ENCODE measurements around the gene RTN1. TPM values are rescaled to one million over a fixed set of nuclear protein-coding genes. Genes with fewer than 3 reads are reported as not detected.

RTN1 gene
- total and polyA plus RNA-seq, 2 donors from 2014 or later, result 4.5 to 5.1 TPM

- Histone ChIP-seq H3K27ac (ENCODE audit: low read depth in 2 of 2, low read length in 2 of 2) (no peak overlapping the region), H3K36me3 (ENCODE audit: control insufficient read depth in 2 of 3, insufficient read depth in 3 of 3, low read length in 3 of 3) (no peaks in the 10 kb centered on the region), H3K4me1 (ENCODE audit: control insufficient read depth in 2 of 3, insufficient read depth in 2 of 3, low read depth in 1 of 3, low read length in 3 of 3) (no peaks in the 10 kb centered on the region), H3K4me3 (ENCODE audit: low read length in 3 of 3) (peak overlapping the region in 1 of 3 donors; percentile 22), H3K9ac (ENCODE audit: low read length in 3 of 3) (no peak overlapping the region), H3K27me3 (ENCODE audit: control insufficient read depth, insufficient read depth, low read length) (no peaks in the 10 kb centered on the region), H3K9me3 (ENCODE audit: control insufficient read depth in 2 of 3, insufficient read depth in 1 of 3, low read length in 3 of 3) (peaks cover 0 to 2% (median 0%) of the 10 kb centered on the region in 3 donors)
- intact Hi-C loops (cut with DNase I), result no loop called here
- DNase-seq (no peak), FAIRE-seq (no peak)
- TF ChIP-seq CTCF (IDR thresholded peaks at IDR 0.05; ENCODE audit: borderline replicate concordance, extremely low read depth, insufficient read depth), result no peak
These were observed 108.7 kb downstream of the RTN1 start for GRCh38 chr14:59761851-59762250.

GRCh38 chr14:59755409-59756135 lies 115.0 kb downstream of the RTN1 start:
- no peaks in the 10 kb centered on the region for H3K4me1 ChIP-seq (ENCODE audit: control insufficient read depth in 2 of 3, insufficient read depth in 2 of 3, low read depth in 1 of 3, low read length in 3 of 3)
- H3K9me3 ChIP-seq (ENCODE audit: control insufficient read depth in 2 of 3, insufficient read depth in 1 of 3, low read length in 3 of 3), result no peaks in the 10 kb centered on the region
- FAIRE-seq (no peak), DNase-seq (no peak)
- TF ChIP-seq CTCF (IDR thresholded peaks at IDR 0.05; ENCODE audit: borderline replicate concordance, extremely low read depth, insufficient read depth), result no peak
- no peak overlapping the region for H3K27ac ChIP-seq (ENCODE audit: low read depth in 2 of 2, low read length in 2 of 2)
- no peak overlapping the region for H3K9ac ChIP-seq (ENCODE audit: low read length in 3 of 3)
- no peaks in the 10 kb centered on the region for H3K36me3 ChIP-seq (ENCODE audit: control insufficient read depth in 2 of 3, insufficient read depth in 3 of 3, low read length in 3 of 3)
- intact Hi-C loops (cut with DNase I), result no loop called here
- no peaks in the 10 kb centered on the region for H3K27me3 ChIP-seq (ENCODE audit: control insufficient read depth, insufficient read depth, low read length)
- H3K4me3 ChIP-seq (ENCODE audit: low read length in 3 of 3), result no peak overlapping the region

GRCh38 chr14:59754256-59754655 lies 116.3 kb downstream of the RTN1 start:
- intact Hi-C loops (cut with DNase I), result no loop called here
- FAIRE-seq, result no peak
- no peak overlapping the region for H3K27ac ChIP-seq (ENCODE audit: low read depth in 2 of 2, low read length in 2 of 2)

More at GRCh38 chr14:59754256-59754655, 116.3 kb downstream of the RTN1 start:
- no peak overlapping the region for H3K9ac ChIP-seq (ENCODE audit: low read length in 3 of 3)
- no peaks in the 10 kb centered on the region for H3K4me1 ChIP-seq (ENCODE audit: control insufficient read depth in 2 of 3, insufficient read depth in 2 of 3, low read depth in 1 of 3, low read length in 3 of 3)
- H3K4me3 ChIP-seq (ENCODE audit: low read length in 3 of 3), result no peak overlapping the region
- TF ChIP-seq CTCF (IDR thresholded peaks at IDR 0.05; ENCODE audit: borderline replicate concordance, extremely low read depth, insufficient read depth), result no peak
- H3K9me3 ChIP-seq (ENCODE audit: control insufficient read depth in 2 of 3, insufficient read depth in 1 of 3, low read length in 3 of 3), result no peaks in the 10 kb centered on the region
- no peak for DNase-seq
- no peaks in the 10 kb centered on the region for H3K27me3 ChIP-seq (ENCODE audit: control insufficient read depth, insufficient read depth, low read length)
- H3K36me3 ChIP-seq (ENCODE audit: control insufficient read depth in 2 of 3, insufficient read depth in 3 of 3, low read length in 3 of 3), result no peaks in the 10 kb centered on the region

Measured in kidney (tissue), 14 donors.